GM19455 (cell line): ENCODE data around the gene LAMA3.

Source experiments
- ATAC-seq: cut with Tn5 transposase; IDR thresholded peaks from one replicate; pipeline ENCODE4 v1.9.1; 2021; ENCODE audit not compliant: unreplicated experiment

LAMA3 gene

GRCh38 chr18:23814991-23815614, 125.8 kb downstream of the LAMA3 start:
- no peak for ATAC-seq

- ATAC-seq = no peak
Measured at GRCh38 chr18:23816021-23816420, 126.8 kb downstream of the LAMA3 start.

DNA sequence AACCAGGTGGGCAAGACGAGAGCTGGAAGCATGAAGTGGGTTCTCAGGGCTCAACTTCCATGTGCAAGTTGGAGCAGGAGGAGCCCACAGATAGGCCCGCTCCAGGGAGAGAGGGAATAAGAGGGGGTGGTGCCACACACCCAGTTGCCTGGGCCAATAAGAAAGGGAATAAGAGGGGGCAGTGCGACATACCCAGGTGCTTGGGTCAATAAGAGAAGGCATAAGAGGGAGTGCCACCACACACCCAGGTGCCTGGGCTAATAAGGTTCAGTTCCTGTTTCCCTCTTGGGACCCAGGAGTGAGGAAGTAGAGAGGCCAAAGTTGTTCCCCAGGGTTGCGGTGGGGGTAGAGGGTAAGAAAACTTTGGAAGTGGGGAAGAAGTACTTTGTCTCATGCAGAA, 127.5 kb downstream of the LAMA3 start:
- no peak for ATAC-seq

GRCh38 chr18:23819001-23819400, 129.7 kb downstream of the LAMA3 start:
- no peak for ATAC-seq

- ATAC-seq = no peak
Measured at GRCh38 chr18:23822590-23823385, 133.5 kb downstream of the LAMA3 start.

- no peak for ATAC-seq
Measured at GRCh38 chr18:23824240-23824639, 135.0 kb downstream of the LAMA3 start.

GRCh38 chr18:23824669-23825068, 135.4 kb downstream of the LAMA3 start:
- ATAC-seq = no peak

GRCh38 chr18:23825496-23825895, 136.2 kb downstream of the LAMA3 start:
- ATAC-seq = no peak

- ATAC-seq = no peak
Measured at GRCh38 chr18:23825978-23826405, 136.7 kb downstream of the LAMA3 start.

DNA sequence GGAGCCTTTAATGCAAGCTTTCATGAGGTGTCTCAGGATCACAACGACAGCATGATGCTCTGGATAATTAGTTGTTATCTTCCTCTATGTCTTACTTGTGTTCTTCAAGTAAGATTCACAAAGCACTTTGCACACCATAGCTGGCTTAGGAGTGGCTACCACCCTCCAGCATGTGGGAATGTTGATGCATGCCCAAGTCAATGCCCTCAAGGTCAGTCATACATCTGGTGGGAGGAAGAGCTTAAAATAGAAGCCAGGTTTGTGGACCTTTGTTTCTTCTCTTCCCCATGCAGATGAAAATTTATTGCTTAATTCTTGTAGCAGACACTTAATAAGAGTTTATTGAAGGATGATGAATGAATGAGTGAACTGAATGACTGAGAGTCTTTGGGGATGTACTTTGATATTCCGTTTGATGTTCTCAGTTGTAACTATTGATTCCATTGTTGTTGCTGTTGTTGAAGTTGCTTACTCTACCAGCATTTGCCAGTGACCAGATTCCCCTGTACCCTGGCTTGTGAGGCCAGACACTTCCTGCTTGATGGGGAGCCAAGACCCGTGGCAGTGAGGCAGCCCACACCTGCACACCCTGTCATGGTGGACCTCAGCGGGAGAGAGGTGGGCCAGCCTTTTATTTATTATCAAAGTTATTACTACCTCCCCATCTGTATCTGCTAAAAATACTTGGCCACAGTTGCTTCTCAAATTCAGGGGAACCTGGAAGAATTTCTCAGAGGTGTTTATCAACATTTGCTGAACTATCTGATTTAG, 137.8 kb downstream of the LAMA3 start:
- no peak for ATAC-seq

DNA sequence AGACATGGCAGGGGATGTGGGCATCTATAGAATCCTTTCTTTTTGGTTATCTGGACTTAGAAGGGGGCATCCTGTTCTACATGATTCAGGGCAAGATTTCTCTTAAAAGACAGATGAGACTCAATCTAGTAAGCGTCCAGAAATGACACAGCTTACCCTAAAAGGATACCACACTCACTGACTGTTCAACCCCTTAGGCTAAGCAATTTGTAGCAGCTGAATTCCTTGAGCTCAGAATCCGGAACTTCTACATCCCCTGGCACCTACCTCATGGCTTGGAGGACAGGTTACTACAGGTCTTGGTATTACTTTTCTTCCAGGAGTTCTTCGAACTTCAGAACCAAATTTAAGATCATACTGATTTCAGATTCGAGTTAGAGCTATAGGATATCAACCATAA, 138.4 kb downstream of the LAMA3 start:
- no peak for ATAC-seq

GRCh38 chr18:23828426-23828825, 139.2 kb downstream of the LAMA3 start:
- peak; percentile 73 for ATAC-seq

DNA sequence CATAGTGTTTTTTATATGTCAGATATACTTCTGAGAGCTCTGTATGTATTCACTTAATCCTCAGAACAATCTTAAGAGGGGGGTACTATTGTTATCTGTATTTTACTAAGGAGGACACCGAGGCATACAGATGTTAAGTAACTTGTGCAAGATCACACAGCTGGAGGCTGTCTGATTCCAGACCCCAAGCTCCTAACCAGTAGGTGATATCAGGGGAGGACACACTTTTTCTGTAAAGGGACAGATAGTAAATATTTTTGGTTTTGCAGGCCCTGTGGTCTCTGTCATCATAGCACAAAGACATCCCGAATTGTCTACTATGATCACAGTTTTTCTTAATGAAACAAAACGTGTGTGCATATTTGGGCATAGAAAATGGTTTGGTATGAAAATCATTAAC, 143.7 kb downstream of the LAMA3 start:
- no peak for ATAC-seq

- no peak for ATAC-seq
Measured at GRCh38 chr18:23833714-23834113, 144.5 kb downstream of the LAMA3 start.

- ATAC-seq = no peak
Measured at GRCh38 chr18:23835091-23835490, 145.8 kb downstream of the LAMA3 start.

GRCh38 chr18:23835506-23835905, 146.3 kb downstream of the LAMA3 start:
- no peak for ATAC-seq

DNA sequence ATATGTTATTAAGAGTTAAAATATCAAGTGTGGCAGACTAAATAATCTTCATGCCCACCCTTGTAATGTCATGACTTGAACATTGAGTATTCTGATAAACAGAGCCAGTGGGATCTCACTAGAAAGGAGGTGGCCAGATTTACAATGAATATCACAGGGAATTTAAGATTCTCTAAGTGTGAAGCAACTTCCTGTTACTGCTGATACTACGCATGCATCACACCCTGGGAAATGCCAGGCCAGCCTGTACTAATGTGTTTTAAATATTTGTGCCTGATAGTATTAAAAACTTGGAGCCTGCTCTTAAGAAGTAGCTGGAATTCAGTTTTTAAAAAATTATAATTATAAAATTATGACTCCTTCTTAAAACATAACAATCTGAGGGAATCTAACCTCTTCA, 148.3 kb downstream of the LAMA3 start:
- ATAC-seq = no peak

- ATAC-seq = no peak
Measured at GRCh38 chr18:23838233-23838632, 149.0 kb downstream of the LAMA3 start.

DNA sequence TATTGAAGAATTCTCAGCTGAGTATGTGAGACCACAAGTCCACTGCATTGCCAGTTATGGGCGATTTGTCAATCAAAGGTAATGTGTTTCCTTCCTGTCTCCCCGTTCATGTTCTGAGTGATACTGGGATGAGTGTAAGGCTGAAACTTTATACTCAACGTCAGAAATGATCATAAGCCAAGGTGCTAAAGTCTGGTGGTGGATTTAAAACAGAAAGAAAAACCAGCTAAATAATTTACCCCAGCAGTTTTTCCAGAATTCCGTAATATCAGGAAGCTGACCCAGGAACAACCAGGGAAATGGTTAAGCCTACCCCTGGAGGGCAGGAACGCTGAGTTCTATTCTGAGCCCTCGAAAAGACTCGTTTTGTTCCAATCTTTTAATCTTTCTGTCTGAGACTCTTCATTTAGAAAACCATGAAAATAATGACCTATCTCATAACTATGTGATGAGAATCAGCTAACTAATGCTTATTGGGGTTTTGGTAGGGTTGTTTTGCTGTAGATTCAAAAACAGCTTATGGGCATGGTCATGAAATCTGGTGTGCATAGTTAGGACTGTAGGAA, 149.6 kb downstream of the LAMA3 start:
- no peak for ATAC-seq

DNA sequence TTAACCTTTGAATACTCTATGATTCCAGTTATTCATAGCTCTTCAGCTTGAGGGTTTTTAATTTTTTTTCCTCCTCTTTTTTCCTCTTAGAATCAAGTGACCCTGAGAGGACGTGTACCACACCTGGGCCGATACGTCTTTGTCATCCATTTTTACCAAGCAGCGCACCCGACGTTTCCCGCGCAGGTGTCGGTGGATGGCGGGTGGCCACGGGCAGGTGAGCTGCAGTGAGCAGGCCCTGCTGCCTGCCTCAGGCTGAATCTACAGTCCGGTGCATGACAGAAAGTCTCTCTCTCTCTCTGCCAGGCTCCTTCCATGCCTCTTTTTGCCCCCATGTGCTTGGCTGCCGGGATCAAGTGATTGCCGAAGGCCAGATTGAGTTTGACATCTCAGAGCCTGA, 153.1 kb downstream of the LAMA3 start:
- ATAC-seq = no peak

DNA sequence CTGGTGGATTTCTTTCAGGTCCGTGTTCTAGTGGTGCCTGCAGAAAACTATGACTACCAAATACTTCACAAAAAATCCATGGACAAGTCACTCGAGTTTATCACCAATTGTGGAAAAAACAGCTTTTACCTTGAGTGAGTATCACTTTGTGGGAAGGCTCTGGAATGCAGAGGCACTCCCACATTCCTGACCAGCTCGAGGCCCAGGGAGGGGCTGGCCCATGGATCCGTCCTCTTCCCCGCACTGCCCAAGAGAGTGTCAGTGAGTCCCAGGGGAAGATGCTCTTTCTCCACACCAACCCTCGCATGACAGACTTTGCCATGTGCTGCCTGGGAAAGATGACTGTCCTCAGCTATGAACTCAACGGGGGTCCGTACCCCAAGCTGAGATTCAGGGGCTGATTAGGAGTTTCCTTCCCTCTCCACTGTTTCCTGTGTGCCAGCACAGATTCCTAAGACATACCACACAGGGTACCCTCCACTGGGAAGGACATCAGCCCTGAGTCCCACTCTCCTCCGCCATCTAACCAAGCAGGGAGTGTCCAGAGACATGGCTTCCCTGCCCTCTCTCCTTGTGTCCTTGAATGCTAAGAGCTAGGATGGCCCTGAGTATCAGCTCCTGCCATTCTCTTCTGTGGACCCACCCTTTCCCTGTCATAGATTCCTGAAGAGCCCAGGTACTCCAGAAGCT, 155.9 kb downstream of the LAMA3 start:
- no peak for ATAC-seq
